ENCODE results near the gene CRELD2. TPM values are rescaled to one million over a fixed set of nuclear protein-coding genes. Genes with fewer than 3 reads are reported as not detected.

CRELD2 gene
- polyA plus RNA-seq, 3 donors, result 20.3 to 33.2 (median 27.6) TPM

- 3% methylated on average over 67 of the region's 75 CpGs for WGBS (ENCODE audit: insufficient coverage)
- H2AFZ ChIP-seq (ENCODE audit: insufficient read depth, low read depth, low read length, poor library complexity, severe bottlenecking), result no peak overlapping the region
- intact Hi-C loops (cut with micrococcal nuclease), result loop anchor here (1.0 to 10.0 kb wide), 2 partner anchors 101 to 275 kb away; partner anchors contain the start of gene SELENOO (in 1 of the 2)
- peak overlapping the region; percentile 25 for H3K4me2 ChIP-seq (replicated peaks; ENCODE audit: extremely low read depth, low read length, poor library complexity, severe bottlenecking)
- no peaks in the 10 kb centered on the region for H3K9me3 ChIP-seq (replicated peaks in 1 of 2; ENCODE audit: control insufficient read depth in 1 of 2, insufficient read depth in 1 of 2, low read length in 2 of 2)
- no peak overlapping the region for H3K4me3 Mint-ChIP-seq
- no peaks in the 10 kb centered on the region for H3K36me3 ChIP-seq (replicated peaks in 1 of 2; ENCODE audit: control insufficient read depth in 1 of 2, insufficient read depth in 2 of 2, low read length in 2 of 2)
- no peaks in the 10 kb centered on the region for H3K9me3 Mint-ChIP-seq
- peaks cover 0 to 3% of the 10 kb centered on the region in 2 donors for H3K27me3 ChIP-seq (ENCODE audit: control insufficient read depth in 2 of 2, insufficient read depth in 2 of 2, low read length in 2 of 2)
- DNase-seq, result peak; percentile 43 to 71 (median 63)
- H3K9ac ChIP-seq (ENCODE audit: insufficient read depth, low read length, poor library complexity, severe bottlenecking), result no peak overlapping the region
- peaks cover 45% of the 10 kb centered on the region for H3K4me1 Mint-ChIP-seq
- peaks cover 2 to 10% (median 4%) of the 10 kb centered on the region in 3 donors for H3K27me3 Mint-ChIP-seq (ENCODE audit: low read depth in 3 of 3)
- H3K79me2 ChIP-seq (ENCODE audit: insufficient read depth, low read length), result peaks cover under 1% of the 10 kb centered on the region
- peaks cover 5% of the 10 kb centered on the region for H4K20me1 ChIP-seq (ENCODE audit: insufficient read depth, low read length)
- H3K27ac Mint-ChIP-seq, result peak overlapping the region in 1 of 7 donors; percentile 61
- H3K4me1 ChIP-seq (ENCODE audit: control insufficient read depth in 1 of 2, insufficient read depth in 2 of 2, low read length in 2 of 2), result peaks cover 50 to 61% of the 10 kb centered on the region in 2 donors
- no peak overlapping the region for H3K4me3 ChIP-seq (replicated peaks in 1 of 3; ENCODE audit: low read depth in 2 of 3, low read length in 3 of 3)
- H3K36me3 Mint-ChIP-seq, result peaks cover 8 to 16% of the 10 kb centered on the region in 2 donors
- peak; percentile 90 for TF ChIP-seq CTCF (IDR thresholded peaks at IDR 0.05)
- H3K27ac ChIP-seq (ENCODE audit: low read depth in 1 of 2, low read length in 2 of 2), result no peak overlapping the region
These were observed 11.0 kb downstream of the CRELD2 start for GRCh38 chr22:49929211-49929979.

GRCh38 chr22:49929994-49930575 lies 11.7 kb downstream of the CRELD2 start:
- TF ChIP-seq CTCF (IDR thresholded peaks at IDR 0.05), result no peak
- H3K27me3 ChIP-seq (ENCODE audit: control insufficient read depth in 2 of 2, insufficient read depth in 2 of 2, low read length in 2 of 2), result peaks cover 0 to 3% of the 10 kb centered on the region in 2 donors
- peaks cover 44% of the 10 kb centered on the region for H3K4me1 Mint-ChIP-seq
- H3K36me3 Mint-ChIP-seq, result peaks cover 8 to 16% of the 10 kb centered on the region in 2 donors
- H3K9me3 Mint-ChIP-seq, result no peaks in the 10 kb centered on the region
- 82% methylated on average over 21 of the region's 21 CpGs for WGBS (ENCODE audit: insufficient coverage)
- H3K9ac ChIP-seq (ENCODE audit: insufficient read depth, low read length, poor library complexity, severe bottlenecking), result no peak overlapping the region
- intact Hi-C loops (cut with micrococcal nuclease), result loop anchor here (1.0 to 10.0 kb wide), 5 partner anchors 63 to 605 kb away; partner anchors contain the start of genes SELENOO (in 1 of the 2) and TYMP (in 1 of the 2)
- H3K27ac ChIP-seq (ENCODE audit: low read depth in 1 of 2, low read length in 2 of 2), result no peak overlapping the region
- H2AFZ ChIP-seq (ENCODE audit: insufficient read depth, low read depth, low read length, poor library complexity, severe bottlenecking), result no peak overlapping the region
- H3K4me3 ChIP-seq (replicated peaks in 1 of 3; ENCODE audit: low read depth in 2 of 3, low read length in 3 of 3), result no peak overlapping the region
- peaks cover 2 to 10% (median 4%) of the 10 kb centered on the region in 3 donors for H3K27me3 Mint-ChIP-seq (ENCODE audit: low read depth in 3 of 3)
- peak overlapping the region in 4 of 7 donors; percentile 35 to 61 (median 56) for H3K27ac Mint-ChIP-seq
- H3K4me1 ChIP-seq (ENCODE audit: control insufficient read depth in 1 of 2, insufficient read depth in 2 of 2, low read length in 2 of 2), result peaks cover 55 to 66% of the 10 kb centered on the region in 2 donors
- H3K4me3 Mint-ChIP-seq, result no peak overlapping the region
- no peaks in the 10 kb centered on the region for H3K9me3 ChIP-seq (replicated peaks in 1 of 2; ENCODE audit: control insufficient read depth in 1 of 2, insufficient read depth in 1 of 2, low read length in 2 of 2)
- peak overlapping the region; percentile 25 for H3K4me2 ChIP-seq (replicated peaks; ENCODE audit: extremely low read depth, low read length, poor library complexity, severe bottlenecking)
- no peak for DNase-seq
- no peaks in the 10 kb centered on the region for H3K36me3 ChIP-seq (replicated peaks in 1 of 2; ENCODE audit: control insufficient read depth in 1 of 2, insufficient read depth in 2 of 2, low read length in 2 of 2)
- peaks cover 5% of the 10 kb centered on the region for H4K20me1 ChIP-seq (ENCODE audit: insufficient read depth, low read length)
- peaks cover 6% of the 10 kb centered on the region for H3K79me2 ChIP-seq (ENCODE audit: insufficient read depth, low read length)

Data from CD14-positive monocyte (primary cell).